CD4-positive, alpha-beta T cell (primary cell): ENCODE data around the gene BMI1. TPM values are rescaled to one million over a fixed set of nuclear protein-coding genes. Genes with fewer than 3 reads are reported as not detected.

Source experiments
- ATAC-seq: fragments of 200-7000 bp; cut with Tn5 transposase; one replicate; pipeline ENCODE4 v1.10.0; 2022; ENCODE audit warnings: mild to moderate bottlenecking; ENCODE audit not compliant: poor library complexity
- CTCF ChIA-PET: fragments of 350-600 bp; sonication (Branson Sonifier 250); formaldehyde crosslinking; loops from one replicate; lab custom pipeline; 2021; ENCODE audit warnings: antibody characterized with exemption, inconsistent platforms; lab: Charles Lee
- POLR2A ChIA-PET: fragments of 350-600 bp; sonication (Branson Sonifier 250); formaldehyde crosslinking; loops from one replicate; lab custom pipeline; 2021; ENCODE audit warnings: antibody characterized with exemption, inconsistent platforms; lab: Charles Lee
- DNase-seq, 14 experiments: peaks; one replicate each; pipeline ENCODE4 v3.0.0-alpha.2; 2013 to 2020; ENCODE audit warnings: mixed read lengths in 2 of 14
- H3K27ac ChIP-seq, 2 donors: one replicate each; pipeline versions ENCODE4 v1.5.1 to v1.7.0; 2013; ENCODE audit warnings: low read length in 2 of 2, low read depth in 1 of 2, mild to moderate bottlenecking in 1 of 2
- H3K27me3 ChIP-seq, 2 experiments: 1 replicate in 1 of 2; 2 replicates in 1 of 2; pipeline versions ENCODE4 v1.6.1 to v1.7.0; 2013; ENCODE audit warnings: low read length in 2 of 2, control low read depth in 1 of 2, mild to moderate bottlenecking in 1 of 2, moderate library complexity in 1 of 2; ENCODE audit not compliant: insufficient read depth in 2 of 2, control insufficient read depth in 1 of 2
- H3K36me3 ChIP-seq: one replicate; pipeline ENCODE4 v1.6.1; 2013; ENCODE audit warnings: low read length, control low read depth; ENCODE audit not compliant: insufficient read depth
- H3K4me1 ChIP-seq: one replicate; pipeline ENCODE4 v1.6.1; 2013; ENCODE audit warnings: low read length, control low read depth; ENCODE audit not compliant: insufficient read depth
- H3K4me3 ChIP-seq: one replicate; pipeline ENCODE4 v1.5.1; 2013; ENCODE audit warnings: mild to moderate bottlenecking, low read length, moderate library complexity
- H3K9me3 ChIP-seq, 2 experiments: 1 replicate in 1 of 2; 2 replicates in 1 of 2; pipeline versions ENCODE4 v1.6.1 to v1.7.0; 2013; ENCODE audit warnings: low read length in 2 of 2, mild to moderate bottlenecking in 2 of 2, control low read depth in 1 of 2, moderate library complexity in 1 of 2; ENCODE audit not compliant: control insufficient read depth in 1 of 2, insufficient read depth in 1 of 2
- H3K27ac Mint-ChIP-seq: one replicate; pipeline ENCODE4 v1.8.0; 2020; ENCODE audit warnings: mixed read lengths
- H3K27me3 Mint-ChIP-seq: one replicate; pipeline ENCODE4 v1.8.0; 2021; ENCODE audit warnings: mixed read lengths
- H3K36me3 Mint-ChIP-seq: one replicate; pipeline ENCODE4 v1.8.0; 2021; ENCODE audit warnings: low read depth, mixed read lengths
- H3K4me1 Mint-ChIP-seq: one replicate; pipeline ENCODE4 v1.8.0; 2021; ENCODE audit warnings: low read depth, mixed read lengths
- H3K4me3 Mint-ChIP-seq: one replicate; pipeline ENCODE4 v1.8.0; 2020; ENCODE audit warnings: mild to moderate bottlenecking, mixed read lengths
- H3K9me3 Mint-ChIP-seq: one replicate; pipeline ENCODE4 v1.8.0; 2020; ENCODE audit warnings: mixed read lengths
- CTCF ChIP-seq: fragments of 200-600 bp; IDR thresholded peaks from one replicate; pipeline ENCODE4 v1.8.0; 2022; ENCODE audit warnings: antibody characterized with exemption, mild to moderate bottlenecking
- intact Hi-C, 2 experiments: fragments of 100-400 bp; cut with DNase I in 1 of 2; cut with micrococcal nuclease in 1 of 2; formaldehyde crosslinking; loops; one replicate each; pipeline versions ENCODE4 v1.15.1 to v1.9.0; 2023 to 2025; cut with DNase I, micrococcal nuclease
- total RNA-seq, 174 experiments: library from RNA in 2 of 174; stranded (reverse) in 2 of 174; gene quantifications; one replicate each; pipeline ENCODE4 v1.2.3 and lab custom pipeline; 2021 to 2026

Gene BMI1
- total RNA-seq, 2 experiments from 2014 or later: 65.4 to 69.3 TPM

DNA sequence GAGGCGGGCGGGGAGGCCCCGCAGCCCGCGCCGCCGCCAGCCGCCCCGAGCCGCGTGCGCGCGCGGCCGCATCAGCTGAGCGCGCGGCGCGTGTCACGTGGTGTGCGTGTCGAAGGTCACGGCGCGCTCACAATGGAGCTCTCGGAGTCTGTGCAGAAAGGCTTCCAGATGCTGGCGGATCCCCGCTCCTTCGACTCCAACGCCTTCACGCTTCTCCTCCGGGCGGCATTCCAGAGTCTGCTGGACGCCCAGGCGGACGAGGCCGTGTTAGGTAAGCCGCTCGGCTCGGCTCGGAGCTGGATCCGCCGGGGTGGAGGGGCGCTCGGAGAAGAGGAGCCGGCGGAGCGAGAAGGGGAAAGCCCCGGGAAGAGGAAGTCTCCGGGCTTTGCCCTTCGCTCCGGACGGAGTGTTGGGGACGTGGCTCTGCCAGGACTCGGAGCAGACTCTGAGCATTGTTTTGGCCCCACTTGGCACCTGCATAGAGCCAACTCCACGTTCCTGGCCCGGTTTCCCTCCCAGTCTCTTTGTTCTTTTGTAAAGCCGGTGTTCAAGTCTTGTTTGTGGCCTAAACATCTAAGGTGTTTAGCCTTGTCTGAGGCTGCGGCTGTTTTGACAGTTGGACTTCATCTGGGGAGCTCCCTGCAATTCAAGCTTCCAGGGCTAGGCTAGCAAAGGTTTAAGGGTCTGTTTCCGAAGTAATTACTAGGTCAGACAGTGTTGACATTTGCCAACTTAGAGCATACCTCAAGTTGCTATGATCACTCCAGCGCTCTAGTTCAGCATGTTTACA is 4.4 kb upstream of the BMI1 start, which contains the start of gene COMMD3:
Gene COMMD3, plus strand, starts transcription at position 103 of the 790 bp plus-strand sequence. Its CDS starts 30 bp downstream, at position 133.
- H3K27me3 Mint-ChIP-seq: peaks cover 26% of the 10 kb centered on the region
- peak within 1 kb of the TSS; percentile 82 for H3K4me3 ChIP-seq
- H3K9me3 ChIP-seq: no peaks in the 10 kb centered on the region
- peak within 1 kb of the TSS; percentile 71 to 74 for H3K27ac ChIP-seq
- peaks cover 22% of the 10 kb centered on the region for H3K36me3 Mint-ChIP-seq
- peak within 1 kb of the TSS; percentile 95 for H3K4me3 Mint-ChIP-seq
- H3K9me3 Mint-ChIP-seq: no peaks in the 10 kb centered on the region
- ChIA-PET POLR2A (interaction anchor here (0.6 to 3.8 kb wide), 24 partner anchors 9 to 820 kb away, joined by 3 to 94 read pairs (median 4); partner anchors contain the start of genes DNAJC1, SKIDA1 and SPAG6), CTCF (interaction anchor here (0.8 to 1.1 kb wide), 3 partner anchors 63 to 88 kb away, joined by 3 read pairs; no protein-coding TSS in a partner anchor)
- peak within 1 kb of the TSS; percentile 90 for H3K27ac Mint-ChIP-seq
- intact Hi-C loops: loop anchor here (1.0 to 5.0 kb wide), 5 partner anchors 24 to 789 kb away; partner anchors contain the start of gene SKIDA1 (in 1 of the 2)
- peak; percentile 59 to 94 (median 74) for DNase-seq
- peaks cover 42% of the 10 kb centered on the region for H3K4me1 Mint-ChIP-seq
- no peak for TF ChIP-seq CTCF
- H3K27me3 ChIP-seq: peaks cover 0 to 5% of the 10 kb centered on the region in 2 experiments
- peak; percentile 55 for ATAC-seq
- H3K36me3 ChIP-seq: no peaks in the 10 kb centered on the region
- peaks cover 17% of the 10 kb centered on the region for H3K4me1 ChIP-seq

DNA sequence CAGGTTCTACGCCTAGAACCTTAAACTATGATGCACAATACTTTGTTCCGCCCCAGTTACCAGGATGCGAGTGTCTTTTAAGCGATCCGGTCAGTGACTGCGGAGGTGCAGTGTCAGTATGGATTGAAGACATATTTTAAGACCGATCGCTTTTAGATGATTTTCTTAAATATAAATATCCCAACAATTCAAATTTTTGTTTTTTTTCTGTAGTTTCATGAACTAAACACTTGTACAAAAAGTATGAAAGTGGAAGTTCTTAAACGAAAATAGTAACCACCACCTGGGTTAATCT is 3.9 kb upstream of the BMI1 start:
- ChIA-PET POLR2A (interaction anchor here (0.7 to 3.8 kb wide), 12 partner anchors 9 to 821 kb away, joined by 3 to 94 read pairs (median 11); partner anchors contain the start of gene DNAJC1), CTCF (no interaction called here)

More for the DNA sequence above, 3.9 kb upstream of the BMI1 start:
- Mint-ChIP-seq H3K9me3 (no peaks in the 10 kb centered on the region), H3K36me3 (peaks cover 23% of the 10 kb centered on the region), H3K4me1 (peaks cover 43% of the 10 kb centered on the region), H3K4me3 (peak overlapping the region; percentile 91), H3K27ac (peak overlapping the region; percentile 90), H3K27me3 (peaks cover 27% of the 10 kb centered on the region)
- intact Hi-C loops: loop anchor here (2.0 to 5.0 kb wide), 4 partner anchors 24 to 790 kb away; partner anchors contain the start of gene SKIDA1 (in 1 of the 2)
- peak in 2 of 14 experiments; percentile 33 to 55 for DNase-seq
- Histone ChIP-seq H3K9me3 (peaks cover 0 to 2% of the 10 kb centered on the region in 2 experiments), H3K27me3 (peaks cover under 1 to 7% of the 10 kb centered on the region in 2 experiments), H3K4me3 (peak overlapping the region; percentile 82), H3K36me3 (no peaks in the 10 kb centered on the region), H3K27ac (peak overlapping the region; percentile 71 to 74), H3K4me1 (peaks cover 18% of the 10 kb centered on the region)
- ATAC-seq: no peak
- no peak for TF ChIP-seq CTCF
